ENCODE measurements around the gene RAX2.

DNA sequence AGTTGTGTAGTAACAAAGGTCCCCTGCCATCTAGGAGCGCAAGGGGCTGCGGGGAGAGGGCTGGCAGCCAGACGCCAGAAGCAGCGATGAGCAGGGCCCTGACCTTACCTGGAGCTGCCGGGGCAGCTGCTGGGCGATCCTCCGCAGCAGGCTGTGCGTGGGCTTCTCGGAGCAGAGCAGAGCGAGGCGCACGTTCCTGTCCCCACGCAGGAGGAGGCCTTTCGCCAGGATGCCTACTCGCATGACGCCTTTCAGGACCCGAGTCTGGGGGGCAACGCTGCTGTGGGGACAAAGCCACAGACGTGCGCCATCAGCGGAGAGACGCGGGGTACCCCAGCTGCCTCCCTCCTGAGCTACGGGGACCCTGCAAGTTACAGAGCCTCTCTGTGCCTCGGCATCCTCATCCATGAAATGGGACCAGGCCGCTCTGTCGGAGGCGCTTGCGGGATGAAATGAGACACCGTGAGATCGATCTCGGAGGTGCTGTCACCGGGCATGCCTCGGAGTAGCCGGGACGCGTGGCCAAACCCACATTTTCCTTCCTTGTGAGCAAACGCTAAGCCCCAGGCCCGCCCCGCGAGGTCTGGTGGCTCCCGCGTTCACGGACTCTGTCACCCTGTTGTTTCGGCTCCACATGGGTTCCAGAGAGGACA lies 44.7 kb upstream of the RAX2 start:
- TF ChIP-seq POLR2AphosphoS5 (IDR thresholded peaks at IDR 0.05; ENCODE audit: insufficient read depth, low read depth, low read length) (no peak), POLR2A (IDR thresholded peaks at IDR 0.05; ENCODE audit: low read depth, low read length) (no peak)
